ENCODE measurements around the gene EFHC1. TPM values are rescaled to one million over a fixed set of nuclear protein-coding genes. Genes with fewer than 3 reads are reported as not detected.
A peak's percentile ranks its signal among the peaks of the same experiment; 100 is the strongest.

EFHC1 gene
- total RNA-seq, 1 donor from 2014 or later, result 43.6 TPM

GRCh38 chr6:52392944-52393343 lies 27.2 kb upstream of the EFHC1 start:
- H3K9me3 Mint-ChIP-seq (ENCODE audit: low read depth), result no peaks in the 10 kb centered on the region

GRCh38 chr6:52393780-52394179 lies 26.4 kb upstream of the EFHC1 start:
- H3K4me1 Mint-ChIP-seq (ENCODE audit: low read depth), result peaks cover 41% of the 10 kb centered on the region

More at GRCh38 chr6:52392944-52393343, 27.2 kb upstream of the EFHC1 start:
- H3K27me3 Mint-ChIP-seq, result no peaks in the 10 kb centered on the region
- DNase-seq (ENCODE audit: low spot score, unreplicated experiment), result no peak
- H3K27ac Mint-ChIP-seq, result no peak overlapping the region
- H3K4me1 Mint-ChIP-seq (ENCODE audit: low read depth), result peaks cover 43% of the 10 kb centered on the region
- TF ChIP-seq CTCF (IDR thresholded peaks at IDR 0.05; ENCODE audit: unreplicated experiment), result no peak
- no peak overlapping the region for H3K4me3 Mint-ChIP-seq (ENCODE audit: low read depth)
- no peaks in the 10 kb centered on the region for H3K36me3 Mint-ChIP-seq (ENCODE audit: insufficient read depth)

GRCh38 chr6:52394251-52394666 lies 25.9 kb upstream of the EFHC1 start:
- Mint-ChIP-seq H3K27me3 (no peaks in the 10 kb centered on the region), H3K9me3 (ENCODE audit: low read depth) (no peaks in the 10 kb centered on the region), H3K36me3 (ENCODE audit: insufficient read depth) (no peaks in the 10 kb centered on the region), H3K27ac (peak overlapping the region; percentile 67), H3K4me3 (ENCODE audit: low read depth) (no peak overlapping the region), H3K4me1 (ENCODE audit: low read depth) (peaks cover 36% of the 10 kb centered on the region)
- no peak for TF ChIP-seq CTCF (IDR thresholded peaks at IDR 0.05; ENCODE audit: unreplicated experiment)
- no peak for DNase-seq (ENCODE audit: low spot score, unreplicated experiment)

More at GRCh38 chr6:52393780-52394179, 26.4 kb upstream of the EFHC1 start:
- no peaks in the 10 kb centered on the region for H3K27me3 Mint-ChIP-seq
- no peaks in the 10 kb centered on the region for H3K9me3 Mint-ChIP-seq (ENCODE audit: low read depth)
- no peak overlapping the region for H3K4me3 Mint-ChIP-seq (ENCODE audit: low read depth)
- no peaks in the 10 kb centered on the region for H3K36me3 Mint-ChIP-seq (ENCODE audit: insufficient read depth)
- H3K27ac Mint-ChIP-seq, result peak overlapping the region; percentile 67
- no peak for TF ChIP-seq CTCF (IDR thresholded peaks at IDR 0.05; ENCODE audit: unreplicated experiment)
- DNase-seq (ENCODE audit: low spot score, unreplicated experiment), result no peak

GRCh38 chr6:52395969-52396368 lies 24.2 kb upstream of the EFHC1 start:
- TF ChIP-seq CTCF (IDR thresholded peaks at IDR 0.05; ENCODE audit: unreplicated experiment), result no peak

GRCh38 chr6:52399511-52400312 lies 20.4 kb upstream of the EFHC1 start:
- Mint-ChIP-seq H3K36me3 (ENCODE audit: insufficient read depth) (peaks cover 2% of the 10 kb centered on the region), H3K4me3 (ENCODE audit: low read depth) (no peak overlapping the region), H3K4me1 (ENCODE audit: low read depth) (peaks cover 16% of the 10 kb centered on the region), H3K9me3 (ENCODE audit: low read depth) (no peaks in the 10 kb centered on the region), H3K27ac (no peak overlapping the region), H3K27me3 (no peaks in the 10 kb centered on the region)
- no peak for DNase-seq (ENCODE audit: low spot score, unreplicated experiment)
- peak; percentile 84 for TF ChIP-seq CTCF (IDR thresholded peaks at IDR 0.05; ENCODE audit: unreplicated experiment)

More at GRCh38 chr6:52395969-52396368, 24.2 kb upstream of the EFHC1 start:
- DNase-seq (ENCODE audit: low spot score, unreplicated experiment), result no peak
- Mint-ChIP-seq H3K9me3 (ENCODE audit: low read depth) (no peaks in the 10 kb centered on the region), H3K27me3 (no peaks in the 10 kb centered on the region), H3K27ac (peak overlapping the region; percentile 22), H3K4me3 (ENCODE audit: low read depth) (no peak overlapping the region), H3K36me3 (ENCODE audit: insufficient read depth) (no peaks in the 10 kb centered on the region), H3K4me1 (ENCODE audit: low read depth) (peaks cover 22% of the 10 kb centered on the region)
